22Rv1 (cell line): ENCODE data around the gene EXD3.

ENCODE experiments used
- ZFX ChIP-seq: fragments of 450-650 bp; IDR thresholded peaks from 2 replicates; pipeline ENCODE4 v1.6.1; 2017; ENCODE audit warnings: antibody characterized with exemption, borderline replicate concordance
- TF ChIP-seq, protein P1 (sequence below): fragments of 450-650 bp; IDR thresholded peaks from 2 replicates; pipeline ENCODE4 v1.5.1; 2017; ENCODE audit warnings: mild to moderate bottlenecking

DNA sequence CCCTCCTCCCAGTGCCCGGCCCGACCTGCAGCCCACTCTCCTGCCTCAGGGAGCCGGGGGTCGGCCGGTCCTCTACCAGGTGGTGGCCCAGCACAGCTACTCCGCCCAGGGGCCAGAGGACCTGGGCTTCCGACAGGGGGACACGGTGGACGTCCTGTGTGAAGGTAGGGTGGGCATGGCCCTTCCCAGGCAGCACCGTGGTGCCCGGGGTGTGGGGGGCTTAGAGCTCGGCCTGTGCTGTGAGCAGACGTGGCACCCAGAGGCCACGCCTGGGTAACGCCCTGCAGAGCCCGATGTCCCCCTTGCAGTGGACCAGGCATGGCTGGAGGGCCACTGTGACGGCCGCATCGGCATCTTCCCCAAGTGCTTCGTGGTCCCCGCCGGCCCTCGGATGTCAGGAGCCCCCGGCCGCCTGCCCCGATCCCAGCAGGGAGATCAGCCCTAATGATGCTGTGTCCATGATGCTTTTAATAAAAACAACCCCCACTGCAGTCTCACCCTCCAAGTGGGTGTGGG is 11.0 kb upstream of the EXD3 start:
- TF ChIP-seq, protein P1, sequence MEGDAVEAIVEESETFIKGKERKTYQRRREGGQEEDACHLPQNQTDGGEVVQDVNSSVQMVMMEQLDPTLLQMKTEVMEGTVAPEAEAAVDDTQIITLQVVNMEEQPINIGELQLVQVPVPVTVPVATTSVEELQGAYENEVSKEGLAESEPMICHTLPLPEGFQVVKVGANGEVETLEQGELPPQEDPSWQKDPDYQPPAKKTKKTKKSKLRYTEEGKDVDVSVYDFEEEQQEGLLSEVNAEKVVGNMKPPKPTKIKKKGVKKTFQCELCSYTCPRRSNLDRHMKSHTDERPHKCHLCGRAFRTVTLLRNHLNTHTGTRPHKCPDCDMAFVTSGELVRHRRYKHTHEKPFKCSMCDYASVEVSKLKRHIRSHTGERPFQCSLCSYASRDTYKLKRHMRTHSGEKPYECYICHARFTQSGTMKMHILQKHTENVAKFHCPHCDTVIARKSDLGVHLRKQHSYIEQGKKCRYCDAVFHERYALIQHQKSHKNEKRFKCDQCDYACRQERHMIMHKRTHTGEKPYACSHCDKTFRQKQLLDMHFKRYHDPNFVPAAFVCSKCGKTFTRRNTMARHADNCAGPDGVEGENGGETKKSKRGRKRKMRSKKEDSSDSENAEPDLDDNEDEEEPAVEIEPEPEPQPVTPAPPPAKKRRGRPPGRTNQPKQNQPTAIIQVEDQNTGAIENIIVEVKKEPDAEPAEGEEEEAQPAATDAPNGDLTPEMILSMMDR, result no peak
- no peak for TF ChIP-seq ZFX
